HEK293 (cell line): ENCODE data around the gene PDE11A.

ENCODE experiments used
- HOXA7 ChIP-seq: sonication (generic); formaldehyde crosslinking; IDR thresholded peaks from 2 replicates; pipeline ENCODE4 v1.8.1; 2022; ENCODE audit warnings: missing genetic modification reagents, borderline replicate concordance
- ZNF654 ChIP-seq: fragments of 450-650 bp; formaldehyde crosslinking; IDR thresholded peaks from 2 replicates; pipeline ENCODE4 v1.5.1; 2016; ENCODE audit warnings: low read depth, missing biosample characterization, missing genetic modification characterization

DNA sequence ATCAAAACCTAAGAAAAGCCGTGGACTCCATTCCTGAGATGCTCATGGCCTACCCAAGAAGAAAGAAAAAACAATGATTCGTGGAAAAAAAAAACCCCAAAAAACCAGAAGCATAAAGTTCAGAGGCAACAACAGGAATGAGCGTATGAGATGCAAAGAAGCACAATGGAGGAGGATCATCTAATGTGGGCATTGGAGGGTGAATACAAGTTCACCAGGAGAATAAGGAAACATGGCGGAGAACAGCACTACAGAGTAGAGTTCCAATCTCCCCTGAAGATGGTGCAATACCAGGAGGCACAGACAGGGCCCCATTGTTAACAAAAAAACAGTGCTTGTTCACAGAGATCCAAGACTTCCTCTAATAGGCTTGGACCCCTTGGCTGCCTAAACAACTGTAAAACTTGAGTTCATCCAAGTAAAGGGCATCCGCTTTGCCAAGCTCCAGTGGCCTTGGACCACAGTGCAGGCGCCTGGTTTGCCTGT, 337.2 kb downstream of the PDE11A start:
- TF ChIP-seq HOXA7 (CRISPR knock-in tag) (no peak), ZNF654 (tag by site-specific recombination) (no peak)
